ENCODE data around the gene PRKAR2B.
"Not testable (repeated sequence)": the region's sequence is repeated elsewhere in the genome, so short reads cannot be mapped to it uniquely, and the experiment has no call there.

Gene PRKAR2B

GRCh38 chr7:107037717-107038603, 6.5 kb upstream of the PRKAR2B start:
- H3K4me1 ChIP-seq: peaks cover 15% of the 10 kb centered on the region
- H3K4me3 ChIP-seq: no peak overlapping the region
- no peak overlapping the region for H3K27ac ChIP-seq
- H3K9me3 ChIP-seq: 0 out of 2 replicates have a peak, but pooled peaks cover 5% of the 10 kb centered on the region
- no peak overlapping the region for H3K4me2 ChIP-seq
- H3K27me3 ChIP-seq: no peaks in the 10 kb centered on the region
- no peaks in the 10 kb centered on the region for H3K36me3 ChIP-seq
- H4K20me1 ChIP-seq: no peaks in the 10 kb centered on the region
- no peak for TF ChIP-seq Cebpa-rat (IDR thresholded peaks at IDR 0.05)
- no peak overlapping the region for H3K9ac ChIP-seq

DNA sequence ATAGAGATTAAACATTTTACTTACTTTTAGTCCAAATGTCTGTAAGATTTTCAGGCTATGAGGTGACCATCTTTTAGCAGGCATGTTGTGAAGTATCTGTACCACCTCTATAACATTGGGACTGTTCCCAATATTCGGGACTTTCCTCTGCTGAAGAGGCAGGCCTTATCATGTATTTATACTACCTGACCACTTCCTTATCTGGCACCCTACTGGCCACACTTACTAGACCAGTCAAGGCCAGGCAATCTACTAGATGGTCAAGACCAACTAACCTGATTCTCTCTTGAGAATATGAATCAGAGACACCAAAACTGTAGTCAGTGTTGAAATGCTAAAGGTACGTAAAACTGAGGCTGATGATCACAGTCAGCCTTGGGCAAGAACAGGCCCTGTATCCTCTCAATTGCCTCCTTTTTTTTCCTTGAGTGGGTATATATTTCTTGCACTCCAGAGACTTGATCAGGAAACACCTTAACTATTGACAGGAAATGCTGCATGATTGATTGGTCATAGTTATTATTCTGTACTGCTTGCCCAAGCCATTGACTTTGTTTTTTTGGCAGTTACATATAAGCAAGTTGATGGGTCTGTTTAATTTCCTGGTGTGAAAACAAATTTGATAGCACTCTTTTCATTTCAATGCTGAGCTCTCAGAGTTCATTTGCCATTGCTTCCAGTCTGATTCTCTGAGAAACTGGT, 5.2 kb upstream of the PRKAR2B start:
- H3K27ac ChIP-seq: no peak overlapping the region
- TF ChIP-seq Cebpa-rat (IDR thresholded peaks at IDR 0.05): no peak
- peaks cover 15% of the 10 kb centered on the region for H3K4me1 ChIP-seq
- H3K4me2 ChIP-seq: peak overlapping the region; percentile 39
- no peaks in the 10 kb centered on the region for H4K20me1 ChIP-seq
- H3K9me3 ChIP-seq: 0 out of 2 replicates have a peak, but pooled peaks cover 5% of the 10 kb centered on the region
- H3K4me3 ChIP-seq: no peak overlapping the region
- H3K27me3 ChIP-seq: no peaks in the 10 kb centered on the region
- no peak overlapping the region for H3K9ac ChIP-seq
- no peaks in the 10 kb centered on the region for H3K36me3 ChIP-seq

DNA sequence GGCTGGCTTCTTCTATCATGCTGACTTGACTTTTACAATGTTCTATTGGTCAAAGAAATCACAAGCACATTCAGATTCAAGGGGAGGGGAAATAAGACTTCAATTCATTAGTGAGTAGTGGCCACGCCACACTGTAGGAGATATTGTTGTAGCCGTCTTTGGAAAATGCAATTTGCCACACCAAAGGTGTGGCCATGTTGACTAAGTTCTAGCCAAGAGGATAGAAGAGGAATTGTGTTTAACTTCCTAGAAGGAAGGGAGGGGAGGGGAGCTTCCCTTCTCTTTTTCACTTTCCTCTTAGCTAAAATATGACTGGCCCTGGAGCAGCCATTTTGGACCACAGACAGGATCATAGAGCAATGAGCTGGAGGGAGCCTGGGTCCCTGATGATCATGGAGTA, 3.4 kb upstream of the PRKAR2B start:
- Histone ChIP-seq H3K27ac (no peak overlapping the region), H3K9ac (no peak overlapping the region), H3K27me3 (peaks cover 15% of the 10 kb centered on the region), H3K9me3 (0 out of 2 replicates have a peak, but pooled peaks cover 5% of the 10 kb centered on the region), H3K4me2 (no peak overlapping the region), H3K4me1 (peaks cover 21% of the 10 kb centered on the region), H3K36me3 (no peaks in the 10 kb centered on the region), H4K20me1 (no peaks in the 10 kb centered on the region), H3K4me3 (no peak overlapping the region)
- no peak for TF ChIP-seq Cebpa-rat (IDR thresholded peaks at IDR 0.05)

DNA sequence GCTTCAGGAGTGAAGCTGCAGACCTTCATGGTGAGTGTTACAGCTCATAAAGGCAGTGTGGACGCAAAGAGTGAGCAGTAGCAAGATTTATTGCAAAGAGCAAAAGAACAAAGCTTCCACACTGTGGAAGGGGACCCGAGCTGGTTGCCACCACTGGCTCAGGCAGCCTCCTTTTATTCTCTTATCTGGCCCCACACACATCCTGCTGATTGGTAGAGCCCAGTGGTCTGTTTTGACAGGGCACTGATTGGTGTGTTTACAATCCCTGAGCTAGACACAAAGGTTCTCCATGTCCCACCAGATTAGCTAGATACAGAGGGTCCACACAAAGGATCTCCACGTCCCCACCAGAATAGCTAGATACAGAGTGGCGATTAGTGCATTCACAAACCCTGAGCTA, 2.7 kb upstream of the PRKAR2B start:
- not testable (repeated sequence) for H4K20me1 ChIP-seq, H3K4me3 ChIP-seq, H3K9me3 ChIP-seq, H3K4me2 ChIP-seq, H3K9ac ChIP-seq, H3K36me3 ChIP-seq, H3K27ac ChIP-seq
- H3K27me3 ChIP-seq: peaks cover 20% of the 10 kb centered on the region
- H3K4me1 ChIP-seq: peaks cover 21% of the 10 kb centered on the region

DNA sequence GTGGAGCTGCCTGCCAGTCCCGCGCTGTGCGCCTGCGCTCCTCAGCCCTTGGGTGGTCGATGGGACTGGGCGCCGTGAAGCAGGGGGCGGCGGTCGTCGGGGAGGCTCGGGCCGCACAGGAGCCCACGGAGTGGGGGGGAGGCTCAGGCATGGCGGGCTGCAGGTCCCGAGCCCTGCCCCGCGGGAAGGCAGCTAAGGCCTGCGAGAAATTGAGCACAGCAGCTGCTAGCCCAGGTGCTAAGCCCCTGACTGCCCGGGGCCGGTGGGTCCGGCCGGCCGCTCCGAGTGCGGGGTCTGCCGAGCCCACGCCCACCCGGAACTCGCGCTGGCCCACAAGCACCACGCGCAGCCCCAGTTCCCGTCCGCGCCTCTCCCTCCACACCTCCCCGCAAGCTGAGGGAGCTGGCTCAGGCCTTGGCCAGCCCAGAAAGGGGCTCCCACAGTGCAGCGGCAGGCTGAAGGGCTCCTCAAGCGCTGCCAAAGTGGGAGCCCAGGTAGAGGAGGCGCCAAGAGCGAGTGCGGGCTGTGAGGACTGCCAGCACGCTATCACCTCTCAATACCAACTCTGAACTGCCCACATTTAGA, 2.1 kb upstream of the PRKAR2B start:
- H3K27ac ChIP-seq, H3K9me3 ChIP-seq, H3K9ac ChIP-seq, H4K20me1 ChIP-seq, H3K4me3 ChIP-seq, H3K4me2 ChIP-seq, H3K36me3 ChIP-seq: not testable (repeated sequence)
- Histone ChIP-seq H3K4me1 (peaks cover 21% of the 10 kb centered on the region), H3K27me3 (peaks cover 20% of the 10 kb centered on the region)

DNA sequence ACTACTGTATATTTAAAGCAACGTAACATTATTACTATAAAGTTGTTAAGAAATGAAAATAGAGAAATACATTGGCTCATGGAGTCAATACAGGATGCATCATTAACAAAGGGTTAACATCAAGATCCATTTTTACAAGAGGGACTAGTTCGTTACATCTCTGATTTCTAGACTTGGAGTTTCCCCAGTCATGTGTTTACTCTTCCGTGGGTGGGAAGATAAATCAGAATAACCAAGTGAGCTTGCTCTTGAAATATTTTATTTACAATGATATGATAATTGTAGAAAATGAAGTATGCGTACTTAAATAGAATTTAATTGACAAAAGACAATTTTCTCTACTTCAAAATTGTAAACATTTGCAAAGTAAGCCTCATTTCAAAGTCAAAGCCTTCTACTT, 1.0 kb upstream of the PRKAR2B start:
- no peak overlapping the region for H3K27ac ChIP-seq
- H3K4me3 ChIP-seq: no peak overlapping the region
- 0 out of 2 replicates have a peak, but pooled peaks cover 5% of the 10 kb centered on the region for H3K9me3 ChIP-seq
- no peaks in the 10 kb centered on the region for H3K36me3 ChIP-seq
- no peak overlapping the region for H3K4me2 ChIP-seq
- H3K4me1 ChIP-seq: peaks cover 21% of the 10 kb centered on the region
- no peak overlapping the region for H3K9ac ChIP-seq
- H4K20me1 ChIP-seq: no peaks in the 10 kb centered on the region
- H3K27me3 ChIP-seq: peaks cover 20% of the 10 kb centered on the region
- no peak for TF ChIP-seq Cebpa-rat (IDR thresholded peaks at IDR 0.05)

DNA sequence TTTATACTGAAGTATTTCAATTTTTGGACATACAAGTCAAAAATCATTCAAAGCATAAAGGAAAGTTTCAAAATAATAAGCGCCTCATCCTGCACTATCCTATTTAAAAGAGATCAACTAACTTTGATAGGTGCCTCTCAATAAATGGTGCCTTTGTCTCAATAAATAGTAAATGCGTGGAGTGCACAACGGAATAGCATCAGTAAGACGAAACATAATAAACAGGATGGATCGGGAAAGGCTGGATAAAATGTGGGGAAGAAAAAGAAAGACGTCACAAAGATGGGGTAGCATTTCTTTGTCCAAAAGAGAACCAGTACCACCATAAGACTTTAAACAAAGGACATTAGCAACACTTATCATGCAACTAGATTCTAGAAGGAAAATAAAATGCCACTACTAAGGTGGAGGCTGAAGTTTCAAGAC, 571 bp upstream of the PRKAR2B start:
- H3K9me3 ChIP-seq: 0 out of 2 replicates have a peak, but pooled peaks cover 5% of the 10 kb centered on the region
- no peak for TF ChIP-seq Cebpa-rat (IDR thresholded peaks at IDR 0.05)
- no peaks in the 10 kb centered on the region for H4K20me1 ChIP-seq
- peak overlapping the region; percentile 87 for H3K4me3 ChIP-seq
- peaks cover 20% of the 10 kb centered on the region for H3K27me3 ChIP-seq
- no peaks in the 10 kb centered on the region for H3K36me3 ChIP-seq
- no peak overlapping the region for H3K27ac ChIP-seq
- H3K9ac ChIP-seq: peak overlapping the region; percentile 72; the same call in 1 of the 2 replicates
- peaks cover 19% of the 10 kb centered on the region for H3K4me1 ChIP-seq
- H3K4me2 ChIP-seq: peak overlapping the region; percentile 99

- Histone ChIP-seq H3K4me1 (peaks cover 5% of the 10 kb centered on the region; the same call in 1 of the 2 replicates), H3K27me3 (peaks cover 20% of the 10 kb centered on the region), H3K4me2 (peak overlapping the region; percentile 99), H4K20me1 (no peaks in the 10 kb centered on the region), H3K9me3 (0 out of 2 replicates have a peak, but pooled peaks cover 5% of the 10 kb centered on the region), H3K36me3 (no peaks in the 10 kb centered on the region), H3K9ac (peak overlapping the region; percentile 72), H3K27ac (no peak overlapping the region), H3K4me3 (peak overlapping the region; percentile 87)
- no peak for TF ChIP-seq Cebpa-rat (IDR thresholded peaks at IDR 0.05)
These were observed 873 bp downstream of the PRKAR2B start for GRCh38 chr7:107045195-107045960.

DNA sequence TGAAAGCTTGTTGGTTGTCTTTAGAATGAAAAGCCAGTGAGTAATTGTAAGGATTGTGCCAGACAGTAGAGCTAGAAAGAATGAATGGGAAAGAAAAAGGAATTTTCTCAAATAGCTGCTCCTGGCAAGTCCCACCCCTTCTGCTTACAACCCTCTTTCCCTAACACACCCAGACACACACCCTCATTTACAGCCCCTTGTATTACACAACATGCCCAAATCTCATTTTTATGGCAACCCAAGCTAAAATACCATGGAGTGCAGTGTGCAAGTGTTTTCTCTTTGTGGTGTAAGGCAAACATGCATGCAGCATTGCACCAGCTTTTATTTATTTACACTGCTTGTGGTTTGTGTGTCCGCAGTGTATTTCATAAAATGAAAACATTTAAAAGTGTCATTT, 1.5 kb downstream of the PRKAR2B start:
- no peak for TF ChIP-seq Cebpa-rat (IDR thresholded peaks at IDR 0.05)
- no peak overlapping the region for H3K27ac ChIP-seq

More for the DNA sequence above, 1.5 kb downstream of the PRKAR2B start:
- Histone ChIP-seq H4K20me1 (no peaks in the 10 kb centered on the region), H3K9ac (no peak overlapping the region), H3K9me3 (0 out of 2 replicates have a peak, but pooled peaks cover 5% of the 10 kb centered on the region), H3K27me3 (peaks cover 20% of the 10 kb centered on the region), H3K4me1 (peaks cover 5% of the 10 kb centered on the region; the same call in 1 of the 2 replicates), H3K4me3 (no peak overlapping the region), H3K4me2 (peak overlapping the region; percentile 99; the same call in 1 of the 2 replicates), H3K36me3 (no peaks in the 10 kb centered on the region)
